Osteocyte (in vitro differentiated cells): ENCODE data around the gene PPP4R2. TPM values are rescaled to one million over a fixed set of nuclear protein-coding genes. Genes with fewer than 3 reads are reported as not detected.
A peak's percentile ranks its signal among the peaks of the same experiment; 100 is the strongest.

Experiments used
- DNase-seq: peaks from one replicate; pipeline ENCODE4 v3.0.0; 2021; ENCODE audit warnings: mixed read lengths; ENCODE audit not compliant: unreplicated experiment; ENCODE audit errors: extremely low spot score
- H3K27ac Mint-ChIP-seq: one replicate; pipeline ENCODE4 v1.8.0; 2021; ENCODE audit warnings: mild to moderate bottlenecking, mixed read lengths; ENCODE audit not compliant: unreplicated experiment
- H3K27me3 Mint-ChIP-seq: one replicate; pipeline ENCODE4 v1.8.0; 2021; ENCODE audit warnings: mixed read lengths; ENCODE audit not compliant: unreplicated experiment
- H3K36me3 Mint-ChIP-seq: one replicate; pipeline ENCODE4 v1.8.0; 2021; ENCODE audit warnings: mixed read lengths; ENCODE audit not compliant: unreplicated experiment
- H3K4me1 Mint-ChIP-seq: one replicate; pipeline ENCODE4 v1.8.0; 2021; ENCODE audit warnings: mixed read lengths; ENCODE audit not compliant: unreplicated experiment
- H3K4me3 Mint-ChIP-seq: one replicate; pipeline ENCODE4 v1.8.0; 2021; ENCODE audit warnings: mild to moderate bottlenecking, moderate library complexity, mixed read lengths; ENCODE audit not compliant: unreplicated experiment
- H3K9me3 Mint-ChIP-seq: one replicate; pipeline ENCODE4 v1.8.0; 2021; ENCODE audit warnings: mixed read lengths; ENCODE audit not compliant: unreplicated experiment
- total RNA-seq: library from RNA; stranded (reverse); gene quantifications from 2 replicates; pipeline ENCODE4 v1.2.1, GENCODE V29; 2021
- TF ChIP-seq, protein P1 (sequence below): fragments of 200-600 bp; sonication (generic); IDR thresholded peaks from 2 replicates; pipeline ENCODE4 v1.5.0; 2021; ENCODE audit warnings: antibody characterized with exemption, mild to moderate bottlenecking, moderate library complexity

Gene PPP4R2
- total RNA-seq, 1 donor from 2014 or later, result 61.6 TPM

DNA sequence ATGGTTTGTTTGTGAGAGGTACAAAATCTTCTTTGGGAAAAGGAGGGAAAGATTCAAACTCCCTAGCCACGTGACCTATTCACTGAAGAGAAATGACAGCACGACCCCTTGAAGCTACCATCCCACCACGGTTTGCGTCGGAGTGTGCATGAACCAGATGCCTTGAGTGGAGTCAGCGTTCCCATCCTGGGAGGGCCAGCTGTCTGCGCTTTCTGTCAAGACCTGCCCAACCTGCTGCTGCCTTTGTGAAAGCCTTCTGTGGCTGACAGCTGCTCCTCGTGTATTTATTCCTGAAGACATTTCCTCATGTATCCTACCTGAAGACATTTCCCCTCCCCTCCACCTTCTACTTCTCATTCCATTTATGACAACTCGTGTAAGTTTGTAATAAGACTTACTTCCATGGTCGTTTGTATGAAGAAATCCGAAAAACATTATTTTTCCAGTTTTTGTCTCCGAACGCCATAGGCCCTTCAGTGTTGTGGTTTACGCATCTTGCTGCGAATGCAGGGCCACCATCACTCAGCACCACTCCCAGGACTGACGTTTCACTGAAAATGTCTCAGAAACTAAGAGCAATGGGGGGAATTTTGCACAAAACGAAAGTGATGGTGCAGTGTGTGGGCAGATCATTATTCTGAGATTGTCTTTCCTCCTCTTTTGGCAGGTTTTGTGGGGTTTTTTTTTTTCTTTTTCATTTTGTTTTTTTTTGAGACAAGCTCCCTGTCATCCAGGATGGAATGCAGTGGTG lies 83.8 kb downstream of the PPP4R2 start:
- Mint-ChIP-seq H3K27ac (no peak overlapping the region), H3K9me3 (no peaks in the 10 kb centered on the region), H3K36me3 (no peaks in the 10 kb centered on the region), H3K4me1 (no peaks in the 10 kb centered on the region), H3K4me3 (no peak overlapping the region), H3K27me3 (no peaks in the 10 kb centered on the region)
- DNase-seq, result no peak
- TF ChIP-seq, protein P1, sequence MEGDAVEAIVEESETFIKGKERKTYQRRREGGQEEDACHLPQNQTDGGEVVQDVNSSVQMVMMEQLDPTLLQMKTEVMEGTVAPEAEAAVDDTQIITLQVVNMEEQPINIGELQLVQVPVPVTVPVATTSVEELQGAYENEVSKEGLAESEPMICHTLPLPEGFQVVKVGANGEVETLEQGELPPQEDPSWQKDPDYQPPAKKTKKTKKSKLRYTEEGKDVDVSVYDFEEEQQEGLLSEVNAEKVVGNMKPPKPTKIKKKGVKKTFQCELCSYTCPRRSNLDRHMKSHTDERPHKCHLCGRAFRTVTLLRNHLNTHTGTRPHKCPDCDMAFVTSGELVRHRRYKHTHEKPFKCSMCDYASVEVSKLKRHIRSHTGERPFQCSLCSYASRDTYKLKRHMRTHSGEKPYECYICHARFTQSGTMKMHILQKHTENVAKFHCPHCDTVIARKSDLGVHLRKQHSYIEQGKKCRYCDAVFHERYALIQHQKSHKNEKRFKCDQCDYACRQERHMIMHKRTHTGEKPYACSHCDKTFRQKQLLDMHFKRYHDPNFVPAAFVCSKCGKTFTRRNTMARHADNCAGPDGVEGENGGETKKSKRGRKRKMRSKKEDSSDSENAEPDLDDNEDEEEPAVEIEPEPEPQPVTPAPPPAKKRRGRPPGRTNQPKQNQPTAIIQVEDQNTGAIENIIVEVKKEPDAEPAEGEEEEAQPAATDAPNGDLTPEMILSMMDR, result no peak

DNA sequence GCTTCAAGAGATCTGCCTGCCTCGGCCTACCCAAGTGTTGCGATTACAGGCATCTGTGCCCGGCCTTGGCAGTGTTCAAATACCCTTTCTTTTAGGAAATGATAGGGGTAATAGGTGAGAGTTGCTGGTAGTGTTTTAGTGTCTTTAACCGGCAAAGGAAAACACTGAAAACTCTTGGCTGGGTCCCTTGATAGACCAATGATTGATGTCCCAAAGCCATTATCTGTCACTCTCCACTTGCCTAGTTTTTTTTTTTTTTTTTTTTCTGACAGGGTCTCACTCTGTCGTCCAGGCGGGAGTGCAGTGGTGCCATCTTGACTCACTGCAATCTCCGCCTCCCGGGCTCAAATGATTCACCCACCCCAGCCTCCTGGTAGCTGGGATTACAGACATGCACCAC lies 84.5 kb downstream of the PPP4R2 start:
- H3K4me1 Mint-ChIP-seq, result peaks cover 3% of the 10 kb centered on the region
- no peaks in the 10 kb centered on the region for H3K9me3 Mint-ChIP-seq
- H3K4me3 Mint-ChIP-seq, result no peak overlapping the region
- H3K36me3 Mint-ChIP-seq, result no peaks in the 10 kb centered on the region
- no peak for DNase-seq
- H3K27ac Mint-ChIP-seq, result no peak overlapping the region
- H3K27me3 Mint-ChIP-seq, result peaks cover 1% of the 10 kb centered on the region
- TF ChIP-seq, protein P1, result no peak

DNA sequence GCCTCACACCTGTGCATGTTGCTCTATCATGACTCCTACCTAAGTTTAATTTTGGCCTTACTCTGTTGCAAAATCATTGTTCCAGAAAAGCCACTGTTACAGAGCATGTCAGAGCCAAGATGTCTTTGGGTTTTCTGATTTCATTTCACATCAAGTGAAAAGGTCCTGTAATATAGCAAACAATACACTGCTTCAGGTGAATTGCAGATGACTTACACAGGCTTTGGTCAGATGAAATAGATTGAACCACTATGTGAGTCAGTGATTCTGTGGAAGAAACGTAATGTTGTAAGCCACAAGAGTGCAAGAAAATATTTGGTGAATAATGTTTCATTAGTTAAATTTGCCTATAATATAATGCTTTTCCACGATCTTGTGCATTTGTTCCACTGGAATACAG lies 87.6 kb downstream of the PPP4R2 start:
- TF ChIP-seq, protein P1, result no peak
- Mint-ChIP-seq H3K27ac (no peak overlapping the region), H3K27me3 (peaks cover 2% of the 10 kb centered on the region)

DNA sequence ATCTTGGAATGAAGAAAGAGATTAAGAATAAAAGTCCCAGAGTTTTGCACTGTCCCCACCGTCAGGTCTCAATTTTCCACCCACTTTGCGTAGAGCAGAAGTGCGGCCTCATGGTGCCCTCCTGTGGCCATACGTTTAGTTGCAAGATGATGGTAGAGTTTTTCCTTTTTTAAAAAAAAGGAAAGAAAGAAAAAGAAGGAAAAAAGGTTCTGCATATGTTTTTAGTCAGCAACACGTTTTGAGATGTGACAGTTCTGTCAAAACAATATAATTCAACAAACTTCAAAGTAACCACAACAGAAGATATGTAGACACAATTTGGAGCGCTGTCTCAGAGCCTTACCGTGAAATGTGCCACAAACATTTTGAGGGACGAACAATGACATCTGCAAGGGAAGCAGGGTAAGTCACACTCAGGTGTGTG lies 89.5 kb downstream of the PPP4R2 start:
- Mint-ChIP-seq H3K27me3 (peaks cover 10% of the 10 kb centered on the region), H3K27ac (no peak overlapping the region), H3K4me1 (peaks cover 5% of the 10 kb centered on the region), H3K4me3 (no peak overlapping the region), H3K36me3 (no peaks in the 10 kb centered on the region), H3K9me3 (no peaks in the 10 kb centered on the region)
- no peak for DNase-seq
- TF ChIP-seq, protein P1, result peak; percentile 87

More for the DNA sequence above, 87.6 kb downstream of the PPP4R2 start:
- H3K4me3 Mint-ChIP-seq, result no peak overlapping the region
- H3K4me1 Mint-ChIP-seq, result peaks cover 5% of the 10 kb centered on the region
- no peaks in the 10 kb centered on the region for H3K36me3 Mint-ChIP-seq
- no peaks in the 10 kb centered on the region for H3K9me3 Mint-ChIP-seq
- no peak for DNase-seq

DNA sequence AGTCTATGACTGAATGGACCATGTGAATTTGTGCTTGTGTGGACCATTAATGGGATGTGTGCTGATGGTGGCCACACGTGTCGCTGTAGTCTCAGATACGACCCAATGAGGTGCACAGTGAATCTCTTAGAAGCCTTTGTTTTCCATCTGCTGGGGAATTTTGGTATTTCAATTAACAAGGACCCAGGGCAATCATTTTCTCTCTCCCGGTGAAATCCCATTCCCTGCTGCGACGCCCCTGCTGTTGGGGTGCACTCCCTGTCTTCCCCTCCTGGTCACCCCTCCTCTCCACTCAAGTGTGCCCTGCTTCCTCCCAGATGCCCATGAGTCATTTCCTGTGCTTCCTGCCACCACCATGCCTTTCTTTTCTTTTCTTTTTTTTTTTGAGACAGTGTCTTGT lies 97.5 kb downstream of the PPP4R2 start:
- H3K9me3 Mint-ChIP-seq, result no peaks in the 10 kb centered on the region
- H3K36me3 Mint-ChIP-seq, result no peaks in the 10 kb centered on the region
- peaks cover 7% of the 10 kb centered on the region for H3K4me1 Mint-ChIP-seq
- no peak overlapping the region for H3K27ac Mint-ChIP-seq
- H3K27me3 Mint-ChIP-seq, result peaks cover 12% of the 10 kb centered on the region
- DNase-seq, result no peak
- TF ChIP-seq, protein P1, result peak; percentile 27
- H3K4me3 Mint-ChIP-seq, result no peak overlapping the region
